ENCODE measurements around the gene HOXD3. TPM values are rescaled to one million over a fixed set of nuclear protein-coding genes. Genes with fewer than 3 reads are reported as not detected.

Gene HOXD3
- total RNA-seq, 1 experiment from 2014 or later = 1.2 TPM

GRCh38 chr2:176205126-176205525, 48.0 kb downstream of the HOXD3 start:
- no peak for DNase-seq
- CTCF ChIA-PET = no interaction called here
- no TSS peak for BruUV-seq (replicated peaks)

GRCh38 chr2:176206136-176206535, 49.0 kb downstream of the HOXD3 start:
- Histone ChIP-seq H3K27me3 (replicated peaks; ENCODE audit: control insufficient read depth, insufficient read depth, low read length) (no peaks in the 10 kb centered on the region), H3K4me1 (no peaks in the 10 kb centered on the region), H3K9me3 (peaks cover 3% of the 10 kb centered on the region; the same call in 1 of the 2 replicates), H3K36me3 (ENCODE audit: control insufficient read depth, insufficient read depth, low read length) (no peaks in the 10 kb centered on the region), H3K4me3 (ENCODE audit: low read depth, low read length) (no peak overlapping the region)
- intact Hi-C loops (cut with micrococcal nuclease; ENCODE audit: unreplicated experiment) = no loop called here
- TF ChIP-seq, protein P1, sequence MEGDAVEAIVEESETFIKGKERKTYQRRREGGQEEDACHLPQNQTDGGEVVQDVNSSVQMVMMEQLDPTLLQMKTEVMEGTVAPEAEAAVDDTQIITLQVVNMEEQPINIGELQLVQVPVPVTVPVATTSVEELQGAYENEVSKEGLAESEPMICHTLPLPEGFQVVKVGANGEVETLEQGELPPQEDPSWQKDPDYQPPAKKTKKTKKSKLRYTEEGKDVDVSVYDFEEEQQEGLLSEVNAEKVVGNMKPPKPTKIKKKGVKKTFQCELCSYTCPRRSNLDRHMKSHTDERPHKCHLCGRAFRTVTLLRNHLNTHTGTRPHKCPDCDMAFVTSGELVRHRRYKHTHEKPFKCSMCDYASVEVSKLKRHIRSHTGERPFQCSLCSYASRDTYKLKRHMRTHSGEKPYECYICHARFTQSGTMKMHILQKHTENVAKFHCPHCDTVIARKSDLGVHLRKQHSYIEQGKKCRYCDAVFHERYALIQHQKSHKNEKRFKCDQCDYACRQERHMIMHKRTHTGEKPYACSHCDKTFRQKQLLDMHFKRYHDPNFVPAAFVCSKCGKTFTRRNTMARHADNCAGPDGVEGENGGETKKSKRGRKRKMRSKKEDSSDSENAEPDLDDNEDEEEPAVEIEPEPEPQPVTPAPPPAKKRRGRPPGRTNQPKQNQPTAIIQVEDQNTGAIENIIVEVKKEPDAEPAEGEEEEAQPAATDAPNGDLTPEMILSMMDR (IDR thresholded peaks at IDR 0.05; ENCODE audit: insufficient read depth in 1 of 2, low read depth in 1 of 2, low read length in 1 of 2, severe bottlenecking in 1 of 2, unreplicated experiment in 1 of 2) = no peak
- H3K4me3 Mint-ChIP-seq (ENCODE audit: unreplicated experiment) = no peak overlapping the region
- no TSS peak for BruUV-seq (replicated peaks)
- no peak for DNase-seq
- no peaks in the 10 kb centered on the region for H3K4me1 Mint-ChIP-seq (ENCODE audit: low read depth, unreplicated experiment)
- no peaks in the 10 kb centered on the region for H3K9me3 Mint-ChIP-seq (ENCODE audit: unreplicated experiment)
- peaks cover 15% of the 10 kb centered on the region for H3K27me3 Mint-ChIP-seq (ENCODE audit: insufficient read depth, unreplicated experiment)
- ChIA-PET CTCF (no interaction called here), POLR2A (no interaction called here)
- no peak overlapping the region for H3K27ac Mint-ChIP-seq (ENCODE audit: unreplicated experiment)
- no peaks in the 10 kb centered on the region for H3K36me3 Mint-ChIP-seq (ENCODE audit: insufficient read depth, unreplicated experiment)

More at GRCh38 chr2:176205126-176205525, 48.0 kb downstream of the HOXD3 start:
- intact Hi-C loops (cut with micrococcal nuclease; ENCODE audit: unreplicated experiment) = no loop called here
- Histone ChIP-seq H3K4me1 (no peaks in the 10 kb centered on the region), H3K4me3 (ENCODE audit: low read depth, low read length) (no peak overlapping the region), H3K9me3 (peaks cover 3% of the 10 kb centered on the region; the same call in 1 of the 2 replicates), H3K36me3 (ENCODE audit: control insufficient read depth, insufficient read depth, low read length) (no peaks in the 10 kb centered on the region), H3K27me3 (replicated peaks; ENCODE audit: control insufficient read depth, insufficient read depth, low read length) (no peaks in the 10 kb centered on the region)
- POLR2A ChIA-PET = no interaction called here
- Mint-ChIP-seq H3K27me3 (ENCODE audit: insufficient read depth, unreplicated experiment) (peaks cover 10% of the 10 kb centered on the region), H3K4me1 (ENCODE audit: low read depth, unreplicated experiment) (no peaks in the 10 kb centered on the region), H3K4me3 (ENCODE audit: unreplicated experiment) (no peak overlapping the region), H3K9me3 (ENCODE audit: unreplicated experiment) (no peaks in the 10 kb centered on the region), H3K36me3 (ENCODE audit: insufficient read depth, unreplicated experiment) (no peaks in the 10 kb centered on the region), H3K27ac (ENCODE audit: unreplicated experiment) (no peak overlapping the region)
- TF ChIP-seq, protein P1 (IDR thresholded peaks at IDR 0.05; ENCODE audit: insufficient read depth in 1 of 2, low read depth in 1 of 2, low read length in 1 of 2, severe bottlenecking in 1 of 2, unreplicated experiment in 1 of 2) = no peak

GRCh38 chr2:176206682-176207081, 49.6 kb downstream of the HOXD3 start:
- H3K9me3 Mint-ChIP-seq (ENCODE audit: unreplicated experiment) = no peaks in the 10 kb centered on the region
- Histone ChIP-seq H3K9me3 (peaks cover 3% of the 10 kb centered on the region; the same call in 1 of the 2 replicates), H3K4me1 (no peaks in the 10 kb centered on the region), H3K27me3 (replicated peaks; ENCODE audit: control insufficient read depth, insufficient read depth, low read length) (no peaks in the 10 kb centered on the region), H3K4me3 (ENCODE audit: low read depth, low read length) (no peak overlapping the region), H3K36me3 (ENCODE audit: control insufficient read depth, insufficient read depth, low read length) (no peaks in the 10 kb centered on the region)
- H3K27me3 Mint-ChIP-seq (ENCODE audit: insufficient read depth, unreplicated experiment) = peaks cover 16% of the 10 kb centered on the region
- H3K36me3 Mint-ChIP-seq (ENCODE audit: insufficient read depth, unreplicated experiment) = no peaks in the 10 kb centered on the region
- no TSS peak for BruUV-seq (replicated peaks)
- CTCF ChIA-PET = no interaction called here
- H3K4me1 Mint-ChIP-seq (ENCODE audit: low read depth, unreplicated experiment) = no peaks in the 10 kb centered on the region
- TF ChIP-seq, protein P1 (IDR thresholded peaks at IDR 0.05; ENCODE audit: insufficient read depth in 1 of 2, low read depth in 1 of 2, low read length in 1 of 2, severe bottlenecking in 1 of 2, unreplicated experiment in 1 of 2) = no peak
- POLR2A ChIA-PET = no interaction called here
- intact Hi-C loops (cut with micrococcal nuclease; ENCODE audit: unreplicated experiment) = no loop called here
- H3K27ac Mint-ChIP-seq (ENCODE audit: unreplicated experiment) = no peak overlapping the region
- DNase-seq = no peak
- H3K4me3 Mint-ChIP-seq (ENCODE audit: unreplicated experiment) = no peak overlapping the region

All from Caco-2 (cell line).